PC-3 (cell line): ENCODE measurements around the gene LPIN1. TPM values are rescaled to one million over a fixed set of nuclear protein-coding genes. Genes with fewer than 3 reads are reported as not detected.

Experiments
- ATAC-seq: fragments of 200-7000 bp; cut with Tn5 transposase; 2 replicates; pipeline ENCODE4 v1.9.1; 2020; ENCODE audit warnings: mild to moderate bottlenecking, moderate library complexity
- BruUV-seq: library from RNA; stranded (reverse); fragments of 400-500 nt; replicated peaks from 2 replicates; lab custom pipeline; 2021; lab: Mats Ljungman, UMichigan
- CTCF ChIA-PET: fragments of 300-600 bp; sonication (Branson Sonifier 250); formaldehyde crosslinking; loops from one replicate; lab custom pipeline; 2022; ENCODE audit warnings: antibody characterized with exemption; lab: Charles Lee
- POLR2A ChIA-PET: fragments of 300-600 bp; sonication (Branson Sonifier 250); formaldehyde crosslinking; loops from one replicate; lab custom pipeline; 2022; ENCODE audit warnings: antibody characterized with exemption; ENCODE audit not compliant: unreplicated experiment; lab: Charles Lee
- DNase-seq: peaks from one replicate; pipeline ENCODE4 v3.0.0-alpha.2; 2015
- H2AFZ ChIP-seq: fragments of 300-600 bp; sonication (generic); 2 replicates; pipeline ENCODE4 v1.6.0; 2016; ENCODE audit warnings: antibody characterized with exemption, low read length
- H3F3A ChIP-seq: fragments of 300-600 bp; sonication (generic); one replicate; pipeline ENCODE4 v1.6.0; 2017; ENCODE audit warnings: antibody characterized with exemption, low read length, control low read depth, mild to moderate bottlenecking; ENCODE audit not compliant: unreplicated experiment
- H3K27ac ChIP-seq: fragments of 300-600 bp; sonication (generic); 2 replicates; pipeline ENCODE4 v1.5.1; 2016; ENCODE audit warnings: mild to moderate bottlenecking, low read length
- H3K27me3 ChIP-seq: fragments of 300-600 bp; sonication (generic); 2 replicates; pipeline ENCODE4 v1.6.1; 2016; ENCODE audit warnings: low read length, mixed read lengths
- H3K36me3 ChIP-seq: fragments of 300-600 bp; sonication (generic); 2 replicates; pipeline ENCODE4 v1.6.1; 2016; ENCODE audit warnings: low read depth, mixed run types, low read length, mixed read lengths
- H3K4me1 ChIP-seq: fragments of 300-600 bp; sonication (generic); 2 replicates; pipeline ENCODE4 v1.5.1; 2016; ENCODE audit warnings: low read length; ENCODE audit not compliant: insufficient read depth
- H3K4me2 ChIP-seq: fragments of 300-600 bp; sonication (generic); 2 replicates; pipeline ENCODE4 v1.6.0; 2016; ENCODE audit warnings: low read length
- H3K4me3 ChIP-seq: fragments of 300-600 bp; sonication (generic); 2 replicates; pipeline ENCODE4 v1.5.1; 2016; ENCODE audit warnings: mild to moderate bottlenecking, low read length, mixed read lengths
- H3K79me2 ChIP-seq: fragments of 300-600 bp; sonication (generic); 2 replicates; pipeline ENCODE4 v1.6.1; 2017; ENCODE audit warnings: low read length, mixed read lengths
- H3K9ac ChIP-seq: fragments of 300-600 bp; sonication (generic); 2 replicates; pipeline ENCODE4 v1.6.0; 2016; ENCODE audit warnings: mild to moderate bottlenecking, low read length
- H3K9me2 ChIP-seq: fragments of 300-600 bp; sonication (generic); replicated peaks from 2 replicates; pipeline ENCODE4 v1.6.1; 2016; ENCODE audit warnings: mixed run types, low read length, mixed read lengths
- H3K9me3 ChIP-seq: fragments of 300-600 bp; sonication (generic); 2 replicates; pipeline ENCODE4 v1.6.1; 2016; ENCODE audit warnings: low read length, mixed read lengths
- H4K20me1 ChIP-seq: fragments of 300-600 bp; sonication (generic); 2 replicates; pipeline ENCODE4 v1.6.1; 2016; ENCODE audit warnings: low read length, mixed read lengths
- CTCF ChIP-seq: fragments of 300-600 bp; sonication (generic); conservative IDR thresholded peaks from 2 replicates; pipeline ENCODE4 v1.5.1; 2017; ENCODE audit warnings: antibody characterized with exemption, low read depth, mild to moderate bottlenecking, low read length
- EZH2 ChIP-seq: fragments of 300-600 bp; sonication (generic); IDR thresholded peaks from one replicate; pipeline ENCODE4 v1.6.1; 2017; ENCODE audit warnings: antibody characterized with exemption, mild to moderate bottlenecking, low read length; ENCODE audit not compliant: unreplicated experiment
- EZH2phosphoT487 ChIP-seq: fragments of 300-600 bp; sonication (generic); IDR thresholded peaks from 2 replicates; pipeline ENCODE4 v1.6.1; 2018; ENCODE audit warnings: mild to moderate bottlenecking, antibody characterized with exemption, low read length, borderline replicate concordance
- intact Hi-C: fragments of 100-400 bp; cut with micrococcal nuclease; formaldehyde crosslinking; loops from 2 replicates; pipeline ENCODE4 v1.9.0; 2023
- total RNA-seq: library from RNA; depleted of rRNA; stranded (reverse); fragments of >200 nt; gene quantifications from 2 replicates; pipeline ENCODE4 v1.2.3, GENCODE V29; 2014

Gene LPIN1
- total RNA-seq, 1 experiment from 2014 or later: 40.9 TPM

GRCh38 chr2:11753886-11754699 is 7.7 kb downstream of the LPIN1 start:
- no peaks in the 10 kb centered on the region for H3K27me3 ChIP-seq
- H3K79me2 ChIP-seq: peaks cover 94% of the 10 kb centered on the region
- peak overlapping the region; percentile 63 for H3K4me2 ChIP-seq
- ChIA-PET POLR2A (interaction anchor here (0.6 kb wide), 1 partner anchor 42 kb away, joined by 3 read pairs; no protein-coding TSS in a partner anchor), CTCF (interaction anchor here (0.6 to 2.0 kb wide), 4 partner anchors 10 to 1675 kb away, joined by 4 to 6 read pairs (median 6); no protein-coding TSS in a partner anchor)
- peak overlapping the region; percentile 36; the same call in 1 of the 2 replicates for H3K4me3 ChIP-seq
- no peaks in the 10 kb centered on the region for H3K9me2 ChIP-seq
- no TSS peak for BruUV-seq
- H3K4me1 ChIP-seq: peaks cover 23% of the 10 kb centered on the region
- peak; percentile 92 for DNase-seq
- H3K27ac ChIP-seq: peak overlapping the region; percentile 46
- H4K20me1 ChIP-seq: peaks cover 40% of the 10 kb centered on the region; the same call in 1 of the 2 replicates
- 0 out of 2 replicates have a peak, but pooled peaks cover 3% of the 10 kb centered on the region for H3K36me3 ChIP-seq
- no peak overlapping the region for H2AFZ ChIP-seq
- H3K9ac ChIP-seq: no peak overlapping the region
- H3K9me3 ChIP-seq: no peaks in the 10 kb centered on the region
- peaks cover 3% of the 10 kb centered on the region for H3F3A ChIP-seq
- no peak for TF ChIP-seq EZH2
- peak; percentile 89 for ATAC-seq
- intact Hi-C loops: no loop called here

- Histone ChIP-seq H4K20me1 (peaks cover 35% of the 10 kb centered on the region; the same call in 1 of the 2 replicates), H3K4me2 (peak overlapping the region; percentile 63), H3K9ac (no peak overlapping the region), H3K36me3 (0 out of 2 replicates have a peak, but pooled peaks cover 3% of the 10 kb centered on the region), H3K79me2 (peaks cover 89% of the 10 kb centered on the region), H2AFZ (no peak overlapping the region), H3K27ac (peak overlapping the region; percentile 12), H3K9me2 (no peaks in the 10 kb centered on the region), H3F3A (peaks cover 3% of the 10 kb centered on the region), H3K4me3 (no peak overlapping the region), H3K4me1 (peaks cover 23% of the 10 kb centered on the region), H3K9me3 (no peaks in the 10 kb centered on the region), H3K27me3 (no peaks in the 10 kb centered on the region)
- CTCF ChIA-PET: interaction anchor here (0.6 to 2.0 kb wide), 3 partner anchors 11 to 25 kb away, joined by 6 read pairs; no protein-coding TSS in a partner anchor
- intact Hi-C loops: no loop called here
- TF ChIP-seq EZH2: no peak
- no peak for TF ChIP-seq EZH2phosphoT487
- no peak for TF ChIP-seq CTCF
- POLR2A ChIA-PET: interaction anchor here (0.6 kb wide), 1 partner anchor 42 kb away, joined by 3 read pairs; no protein-coding TSS in a partner anchor
- no TSS peak for BruUV-seq
- ATAC-seq (no peak), DNase-seq (no peak)
Measured at GRCh38 chr2:11754700-11755015, 8.2 kb downstream of the LPIN1 start.

- Histone ChIP-seq H3F3A (peaks cover 3% of the 10 kb centered on the region), H3K9me2 (no peaks in the 10 kb centered on the region), H2AFZ (no peak overlapping the region), H3K4me2 (no peak overlapping the region), H3K27me3 (no peaks in the 10 kb centered on the region), H3K36me3 (0 out of 2 replicates have a peak, but pooled peaks cover 3% of the 10 kb centered on the region), H3K79me2 (peaks cover 78% of the 10 kb centered on the region), H3K9me3 (no peaks in the 10 kb centered on the region), H3K27ac (no peak overlapping the region), H3K9ac (no peak overlapping the region), H3K4me3 (no peak overlapping the region), H3K4me1 (peaks cover 28% of the 10 kb centered on the region), H4K20me1 (peaks cover 32% of the 10 kb centered on the region; the same call in 1 of the 2 replicates)
- DNase-seq (no peak), ATAC-seq (no peak)
- intact Hi-C loops: no loop called here
- BruUV-seq: no TSS peak
- TF ChIP-seq CTCF: no peak
- no peak for TF ChIP-seq EZH2
- TF ChIP-seq EZH2phosphoT487: no peak
- POLR2A ChIA-PET: no interaction called here
- CTCF ChIA-PET: no interaction called here
Measured at GRCh38 chr2:11757101-11757500, 10.7 kb downstream of the LPIN1 start.
